Peyer's patch (tissue), 4 donors: ENCODE measurements around the gene CCDC159. TPM values are rescaled to one million over a fixed set of nuclear protein-coding genes. Genes with fewer than 3 reads are reported as not detected.
A peak's percentile ranks its signal among the peaks of the same experiment; 100 is the strongest.

Source experiments
- DNase-seq, 3 donors: peaks; one replicate each; pipeline ENCODE4 v3.0.0-alpha.2; 2017 to 2019
- H3K27ac ChIP-seq, 4 donors: fragments of 200-600 bp; sonication (generic); one replicate each; pipeline ENCODE4 v1.5.1; 2016 to 2019
- H3K27me3 ChIP-seq, 2 donors: fragments of 200-600 bp; sonication (generic); one replicate each; pipeline ENCODE4 v1.5.1; 2019
- H3K36me3 ChIP-seq, 3 donors: fragments of 200-600 bp; sonication (generic); one replicate each; pipeline ENCODE4 v1.5.1; 2016 to 2019
- H3K4me1 ChIP-seq, 4 donors: fragments of 200-600 bp; sonication (generic); one replicate each; pipeline ENCODE4 v1.5.1; 2016 to 2019
- H3K4me3 ChIP-seq, 4 donors: fragments of 200-600 bp; sonication (generic); 1 replicate in 3 of 4; 2 replicates in 1 of 4; pipeline ENCODE4 v1.5.1; 2016 to 2019; ENCODE audit warnings: mild to moderate bottlenecking in 1 of 4
- H3K9me3 ChIP-seq, 4 donors: fragments of 200-600 bp; sonication (generic); one replicate each; pipeline ENCODE4 v1.5.1; 2016 to 2019; ENCODE audit warnings: mild to moderate bottlenecking in 1 of 4
- CTCF ChIP-seq, 6 experiments: fragments of 450-650 bp in 4 of 6; fragments of 200-600 bp in 2 of 6; sonication (generic) in 1 of 6; IDR thresholded peaks; one replicate each; pipeline ENCODE4 v1.5.1; 2017 to 2019; ENCODE audit warnings: antibody characterized with exemption in 6 of 6, mild to moderate bottlenecking in 3 of 6, moderate library complexity in 1 of 6
- POLR2A ChIP-seq, 2 donors: fragments of 450-650 bp; IDR thresholded peaks; one replicate each; pipeline ENCODE4 v1.5.1; 2017; ENCODE audit warnings: antibody characterized with exemption in 2 of 2, mild to moderate bottlenecking in 2 of 2, moderate library complexity in 2 of 2
- total RNA-seq, 4 donors: library from RNA; depleted of rRNA; stranded (reverse); fragments of >200 nt; gene quantifications; one replicate each; pipeline ENCODE4 v1.1.0, GENCODE V29; 2016

Gene CCDC159
- total RNA-seq, 4 donors from 2014 or later = 25.6 to 157 (median 65.6) TPM

- Histone ChIP-seq H3K4me3 (no peak overlapping the region), H3K4me1 (peaks cover 3 to 60% (median 28%) of the 10 kb centered on the region in 4 donors), H3K9me3 (no peaks in the 10 kb centered on the region), H3K27ac (peak overlapping the region in 2 of 4 donors; percentile 86 to 91), H3K27me3 (peaks cover 0 to 10% of the 10 kb centered on the region in 2 donors), H3K36me3 (no peaks in the 10 kb centered on the region)
- TF ChIP-seq CTCF (IDR thresholded peaks at IDR 0.05) (no peak), POLR2A (IDR thresholded peaks at IDR 0.05) (no peak)
- DNase-seq = no peak
Measured at GRCh38 chr19:11379857-11380350, 33.6 kb downstream of the CCDC159 start.

GRCh38 chr19:11380653-11381537 is 34.6 kb downstream of the CCDC159 start:
- no peaks in the 10 kb centered on the region for H3K9me3 ChIP-seq
- no peaks in the 10 kb centered on the region for H3K36me3 ChIP-seq
- H3K27ac ChIP-seq = peak overlapping the region; percentile 78 to 94 (median 88)
- peaks cover 3 to 54% (median 23%) of the 10 kb centered on the region in 4 donors for H3K4me1 ChIP-seq
- H3K4me3 ChIP-seq = peak overlapping the region; percentile 49 to 70 (median 61)
- DNase-seq = peak; percentile 96 to 98 (median 97)
- H3K27me3 ChIP-seq = peaks cover 0 to 10% of the 10 kb centered on the region in 2 donors
- TF ChIP-seq POLR2A (IDR thresholded peaks at IDR 0.05) (peak; percentile 77 to 88), CTCF (IDR thresholded peaks at IDR 0.05) (peak; percentile 81 to 87 (median 86))

GRCh38 chr19:11382898-11383705 is 36.8 kb downstream of the CCDC159 start:
- Histone ChIP-seq H3K4me1 (peaks cover 3 to 39% (median 20%) of the 10 kb centered on the region in 4 donors), H3K9me3 (no peaks in the 10 kb centered on the region), H3K27me3 (peaks cover 0 to 10% of the 10 kb centered on the region in 2 donors), H3K4me3 (peak overlapping the region; percentile 15 to 44 (median 42)), H3K36me3 (no peaks in the 10 kb centered on the region), H3K27ac (peak overlapping the region in 2 of 4 donors; percentile 4 to 52)
- TF ChIP-seq POLR2A (IDR thresholded peaks at IDR 0.05) (no peak), CTCF (IDR thresholded peaks at IDR 0.05) (peak in 5 of 6 experiments; percentile 51 to 68 (median 55))
- peak; percentile 46 to 73 (median 64) for DNase-seq

- TF ChIP-seq CTCF (IDR thresholded peaks at IDR 0.05) = no peak
- no peak for TF ChIP-seq POLR2A (IDR thresholded peaks at IDR 0.05)
- peaks cover 3 to 34% (median 20%) of the 10 kb centered on the region in 4 donors for H3K4me1 ChIP-seq
- H3K36me3 ChIP-seq = no peaks in the 10 kb centered on the region
- DNase-seq = no peak
- H3K9me3 ChIP-seq = no peaks in the 10 kb centered on the region
- peak overlapping the region in 3 of 4 donors; percentile 42 to 44 (median 42) for H3K4me3 ChIP-seq
- peaks cover 0 to 10% of the 10 kb centered on the region in 2 donors for H3K27me3 ChIP-seq
- peak overlapping the region in 2 of 4 donors; percentile 4 to 55 for H3K27ac ChIP-seq
Measured at GRCh38 chr19:11383706-11384048, 37.4 kb downstream of the CCDC159 start.

- Histone ChIP-seq H3K36me3 (no peaks in the 10 kb centered on the region), H3K4me1 (peaks cover 3 to 34% (median 20%) of the 10 kb centered on the region in 4 donors), H3K9me3 (no peaks in the 10 kb centered on the region), H3K27ac (no peak overlapping the region), H3K4me3 (no peak overlapping the region), H3K27me3 (peaks cover 0 to 10% of the 10 kb centered on the region in 2 donors)
- no peak for DNase-seq
- TF ChIP-seq CTCF (IDR thresholded peaks at IDR 0.05) (no peak), POLR2A (IDR thresholded peaks at IDR 0.05) (no peak)
Measured at GRCh38 chr19:11384778-11385129, 38.4 kb downstream of the CCDC159 start.
